CD4-positive, alpha-beta T cell treated with Interleukin-12 subunit alpha and Interleukin-12 subunit beta, for 1 hour (primary cell): ENCODE measurements around the gene NCOR1.
A peak's percentile ranks its signal among the peaks of the same experiment; 100 is the strongest.

ENCODE experiments used
- DNase-seq: peaks from one replicate; pipeline ENCODE4 v3.0.0-alpha.2; 2020

The NCOR1 gene

GRCh38 chr17:16025202-16025601 lies 190.1 kb downstream of the NCOR1 start:
- no peak for DNase-seq

- no peak for DNase-seq
Observed at GRCh38 chr17:16023881-16024280, 191.5 kb downstream of the NCOR1 start.

- no peak for DNase-seq
Observed at GRCh38 chr17:16019347-16019746, 196.0 kb downstream of the NCOR1 start.

GRCh38 chr17:16013943-16014407 lies 201.4 kb downstream of the NCOR1 start:
- no peak for DNase-seq

- no peak for DNase-seq
Observed at GRCh38 chr17:16007439-16007838, 207.9 kb downstream of the NCOR1 start.

GRCh38 chr17:16005636-16006035 lies 209.7 kb downstream of the NCOR1 start:
- DNase-seq: no peak

- no peak for DNase-seq
Observed at GRCh38 chr17:16003841-16004240, 211.5 kb downstream of the NCOR1 start.

- DNase-seq: no peak
Observed at GRCh38 chr17:16002708-16003260, 212.6 kb downstream of the NCOR1 start.

- no peak for DNase-seq
Observed at GRCh38 chr17:16001226-16001897, 214.0 kb downstream of the NCOR1 start.

GRCh38 chr17:15999974-16000827 lies 215.1 kb downstream of the NCOR1 start:
- no peak for DNase-seq

GRCh38 chr17:15999141-15999973 lies 216.0 kb downstream of the NCOR1 start, which contains the start of the genes TTC19 and ZSWIM7:
TSS of gene TTC19 (plus strand) at chr17:15999824. CDS start at chr17:15999849, 25 bp downstream.
TSS of gene ZSWIM7 (minus strand) at chr17:15999704. CDS start at chr17:15999594, 110 bp downstream.
- peak; percentile 93 for DNase-seq

GRCh38 chr17:15998031-15998562 lies 217.2 kb downstream of the NCOR1 start:
- no peak for DNase-seq

GRCh38 chr17:15996322-15996721 lies 219.0 kb downstream of the NCOR1 start:
- DNase-seq: no peak

- no peak for DNase-seq
Observed at GRCh38 chr17:15981646-15982580, 233.4 kb downstream of the NCOR1 start.

GRCh38 chr17:15981208-15981607 lies 234.1 kb downstream of the NCOR1 start:
- no peak for DNase-seq
